Measurements from ENCODE around the gene SORCS2. TPM values are rescaled to one million over a fixed set of nuclear protein-coding genes. Genes with fewer than 3 reads are reported as not detected.

Gene SORCS2
- polyA plus RNA-seq, 1 donor (not counting 4 experiments of a cell fraction or from before 2014, with no cell fraction given) = 0.09 TPM

DNA sequence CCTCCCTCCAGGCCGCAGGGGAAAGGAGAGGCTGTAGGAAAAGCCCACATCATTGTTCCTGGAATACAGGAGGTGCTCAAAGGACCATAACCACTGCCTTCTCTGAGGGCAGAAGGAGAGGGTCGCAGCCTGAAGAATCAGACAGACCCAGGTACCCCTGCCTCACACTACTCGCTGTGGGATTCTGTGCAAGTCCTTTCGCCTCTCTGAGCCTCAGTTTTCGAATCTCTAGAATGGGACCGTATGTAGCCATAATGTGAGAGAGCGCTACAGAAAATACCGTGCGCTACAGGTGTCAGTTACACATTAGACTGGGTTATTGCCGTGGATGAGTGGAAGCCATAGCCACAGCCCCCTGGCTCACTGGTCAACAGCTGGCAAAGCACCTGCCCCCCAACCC, 320.6 kb downstream of the SORCS2 start:
- DNase-seq (ENCODE audit: low read depth, low spot score) = no peak
- Histone ChIP-seq H3K9me3 (ENCODE audit: control insufficient read depth, low read depth, low read length) (no peaks in the 10 kb centered on the region), H4K20me1 (ENCODE audit: control insufficient read depth, extremely low read depth, insufficient read depth, low read length) (no peaks in the 10 kb centered on the region), H3K36me3 (ENCODE audit: control insufficient read depth in 2 of 2, extremely low read depth in 1 of 2, insufficient read depth in 2 of 2, low read length in 2 of 2) (no peaks in the 10 kb centered on the region), H3K9me1 (ENCODE audit: control insufficient read depth, extremely low read depth, insufficient read depth, low read length) (no peaks in the 10 kb centered on the region), H2AFZ (ENCODE audit: control insufficient read depth, low read length) (no peak overlapping the region), H3K79me2 (ENCODE audit: control insufficient read depth, insufficient read depth, low read length) (no peaks in the 10 kb centered on the region), H3K4me1 (ENCODE audit: control insufficient read depth, extremely low read depth, insufficient read depth, low read length) (peaks cover 5% of the 10 kb centered on the region), H3K9ac (ENCODE audit: control insufficient read depth, extremely low read depth, insufficient read depth, low read length) (no peak overlapping the region), H3K4me2 (ENCODE audit: control insufficient read depth, extremely low read depth, insufficient read depth, low read depth, low read length) (no peak overlapping the region), H3K27me3 (ENCODE audit: control insufficient read depth, extremely low read depth, insufficient read depth, low read length) (peaks cover 24% of the 10 kb centered on the region), H3K4me3 (ENCODE audit: control insufficient read depth in 2 of 3, extremely low read depth in 1 of 3, insufficient read depth in 2 of 3, low read depth in 1 of 3, low read length in 3 of 3) (no peak overlapping the region), H3K27ac (ENCODE audit: control insufficient read depth, insufficient read depth, low read length) (no peak overlapping the region)
- dilution Hi-C loops (cut with MboI; ENCODE audit: extremely low pct_ligation_motif_present, low sequenced_read_pairs) = no loop called here
- no peak for TF ChIP-seq EZH2 (IDR thresholded peaks at IDR 0.05; ENCODE audit: low read length)
- TF ChIP-seq, protein P1, sequence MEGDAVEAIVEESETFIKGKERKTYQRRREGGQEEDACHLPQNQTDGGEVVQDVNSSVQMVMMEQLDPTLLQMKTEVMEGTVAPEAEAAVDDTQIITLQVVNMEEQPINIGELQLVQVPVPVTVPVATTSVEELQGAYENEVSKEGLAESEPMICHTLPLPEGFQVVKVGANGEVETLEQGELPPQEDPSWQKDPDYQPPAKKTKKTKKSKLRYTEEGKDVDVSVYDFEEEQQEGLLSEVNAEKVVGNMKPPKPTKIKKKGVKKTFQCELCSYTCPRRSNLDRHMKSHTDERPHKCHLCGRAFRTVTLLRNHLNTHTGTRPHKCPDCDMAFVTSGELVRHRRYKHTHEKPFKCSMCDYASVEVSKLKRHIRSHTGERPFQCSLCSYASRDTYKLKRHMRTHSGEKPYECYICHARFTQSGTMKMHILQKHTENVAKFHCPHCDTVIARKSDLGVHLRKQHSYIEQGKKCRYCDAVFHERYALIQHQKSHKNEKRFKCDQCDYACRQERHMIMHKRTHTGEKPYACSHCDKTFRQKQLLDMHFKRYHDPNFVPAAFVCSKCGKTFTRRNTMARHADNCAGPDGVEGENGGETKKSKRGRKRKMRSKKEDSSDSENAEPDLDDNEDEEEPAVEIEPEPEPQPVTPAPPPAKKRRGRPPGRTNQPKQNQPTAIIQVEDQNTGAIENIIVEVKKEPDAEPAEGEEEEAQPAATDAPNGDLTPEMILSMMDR (optimal IDR thresholded peaks at IDR 0.05 in 1 of 3, IDR thresholded peaks at IDR 0.05 in 1 of 3, conservative IDR thresholded peaks at IDR 0.05 in 1 of 3; ENCODE audit: extremely low read depth in 1 of 3, insufficient read depth in 2 of 3, low read length in 3 of 3) = no peak
- FAIRE-seq = no peak

DNA sequence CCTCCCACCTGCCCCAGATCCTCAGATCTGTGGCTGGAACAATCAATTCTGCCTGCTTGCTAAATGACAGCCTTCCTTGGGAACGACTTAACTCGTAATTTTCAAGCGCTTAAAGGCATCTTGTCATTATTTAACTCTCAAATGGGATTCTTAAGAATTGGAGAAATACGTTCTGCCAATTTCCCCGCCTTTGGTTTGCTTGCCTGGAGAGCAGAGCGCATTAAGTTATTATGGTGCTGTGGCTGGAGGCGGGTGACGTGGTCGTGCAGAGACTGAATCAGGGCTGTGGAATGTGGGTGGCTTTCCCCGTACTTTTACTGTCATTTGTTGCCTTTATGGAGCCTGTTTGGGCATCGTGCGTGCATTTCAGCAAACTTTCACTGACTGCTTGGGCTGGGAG, 321.3 kb downstream of the SORCS2 start:
- no peak for DNase-seq (ENCODE audit: low read depth, low spot score)
- Histone ChIP-seq H3K9me3 (ENCODE audit: control insufficient read depth, low read depth, low read length) (no peaks in the 10 kb centered on the region), H3K4me3 (ENCODE audit: control insufficient read depth in 2 of 3, extremely low read depth in 1 of 3, insufficient read depth in 2 of 3, low read depth in 1 of 3, low read length in 3 of 3) (no peak overlapping the region), H3K36me3 (ENCODE audit: control insufficient read depth in 2 of 2, extremely low read depth in 1 of 2, insufficient read depth in 2 of 2, low read length in 2 of 2) (no peaks in the 10 kb centered on the region), H3K79me2 (ENCODE audit: control insufficient read depth, insufficient read depth, low read length) (no peaks in the 10 kb centered on the region), H4K20me1 (ENCODE audit: control insufficient read depth, extremely low read depth, insufficient read depth, low read length) (no peaks in the 10 kb centered on the region), H3K9ac (ENCODE audit: control insufficient read depth, extremely low read depth, insufficient read depth, low read length) (no peak overlapping the region), H2AFZ (ENCODE audit: control insufficient read depth, low read length) (no peak overlapping the region), H3K4me1 (ENCODE audit: control insufficient read depth, extremely low read depth, insufficient read depth, low read length) (peaks cover 5% of the 10 kb centered on the region), H3K27me3 (ENCODE audit: control insufficient read depth, extremely low read depth, insufficient read depth, low read length) (peaks cover 31% of the 10 kb centered on the region), H3K27ac (ENCODE audit: control insufficient read depth, insufficient read depth, low read length) (no peak overlapping the region), H3K9me1 (ENCODE audit: control insufficient read depth, extremely low read depth, insufficient read depth, low read length) (no peaks in the 10 kb centered on the region), H3K4me2 (ENCODE audit: control insufficient read depth, extremely low read depth, insufficient read depth, low read depth, low read length) (no peak overlapping the region)
- FAIRE-seq = no peak
- no peak for TF ChIP-seq EZH2 (IDR thresholded peaks at IDR 0.05; ENCODE audit: low read length)
- TF ChIP-seq, protein P1 (optimal IDR thresholded peaks at IDR 0.05 in 1 of 3, IDR thresholded peaks at IDR 0.05 in 1 of 3, conservative IDR thresholded peaks at IDR 0.05 in 1 of 3; ENCODE audit: extremely low read depth in 1 of 3, insufficient read depth in 2 of 3, low read length in 3 of 3) = no peak
- dilution Hi-C loops (cut with MboI; ENCODE audit: extremely low pct_ligation_motif_present, low sequenced_read_pairs) = no loop called here

Measured in keratinocyte (primary cell).